GM11168 (cell line): Measurements from ENCODE around the gene CASZ1.

ENCODE experiments used
- in situ Hi-C: fragments of 300-500 bp; cut with MboI; formaldehyde crosslinking; loops from one replicate; pipeline ENCODE4 v1.12.0; 2022; ENCODE audit warnings: low sequenced_read_pairs; ENCODE audit not compliant: unreplicated experiment

Gene CASZ1

GRCh38 chr1:10759413-10760200, 36.8 kb downstream of the CASZ1 start:
- in situ Hi-C loops, result no loop called here

- in situ Hi-C loops, result no loop called here
Measured at GRCh38 chr1:10756842-10757241, 39.6 kb downstream of the CASZ1 start.

GRCh38 chr1:10755970-10756521, 40.4 kb downstream of the CASZ1 start:
- in situ Hi-C loops, result no loop called here

- in situ Hi-C loops, result no loop called here
Measured at GRCh38 chr1:10754568-10755329, 41.7 kb downstream of the CASZ1 start.

- in situ Hi-C loops, result no loop called here
Measured at GRCh38 chr1:10753299-10753698, 43.1 kb downstream of the CASZ1 start.

GRCh38 chr1:10751561-10752085, 44.8 kb downstream of the CASZ1 start:
- in situ Hi-C loops, result no loop called here

GRCh38 chr1:10751160-10751559, 45.3 kb downstream of the CASZ1 start:
- in situ Hi-C loops, result no loop called here

GRCh38 chr1:10745886-10746455, 50.5 kb downstream of the CASZ1 start:
- in situ Hi-C loops, result no loop called here

GRCh38 chr1:10745383-10745782, 51.1 kb downstream of the CASZ1 start:
- in situ Hi-C loops, result no loop called here

GRCh38 chr1:10744654-10745238, 51.7 kb downstream of the CASZ1 start:
- in situ Hi-C loops, result no loop called here

GRCh38 chr1:10744029-10744428, 52.4 kb downstream of the CASZ1 start:
- in situ Hi-C loops, result no loop called here

GRCh38 chr1:10741696-10742095, 54.8 kb downstream of the CASZ1 start:
- in situ Hi-C loops, result no loop called here

- in situ Hi-C loops, result no loop called here
Measured at GRCh38 chr1:10740123-10740522, 56.3 kb downstream of the CASZ1 start.

GRCh38 chr1:10739589-10739988, 56.9 kb downstream of the CASZ1 start:
- in situ Hi-C loops, result no loop called here

GRCh38 chr1:10738061-10739058, 58.1 kb downstream of the CASZ1 start:
- in situ Hi-C loops, result no loop called here

GRCh38 chr1:10737651-10738050, 58.8 kb downstream of the CASZ1 start:
- in situ Hi-C loops, result no loop called here

GRCh38 chr1:10736634-10737586, 59.5 kb downstream of the CASZ1 start:
- in situ Hi-C loops, result no loop called here
